Measurements from ENCODE around the gene ILRUN. TPM values are rescaled to one million over a fixed set of nuclear protein-coding genes. Genes with fewer than 3 reads are reported as not detected.

Gene ILRUN
- total and polyA plus RNA-seq, 9 of the 15 experiments (the other 6 are each of a cell fraction or from before 2014, with no cell fraction given), result 24.9 to 78.9 (median 53.4) TPM

DNA sequence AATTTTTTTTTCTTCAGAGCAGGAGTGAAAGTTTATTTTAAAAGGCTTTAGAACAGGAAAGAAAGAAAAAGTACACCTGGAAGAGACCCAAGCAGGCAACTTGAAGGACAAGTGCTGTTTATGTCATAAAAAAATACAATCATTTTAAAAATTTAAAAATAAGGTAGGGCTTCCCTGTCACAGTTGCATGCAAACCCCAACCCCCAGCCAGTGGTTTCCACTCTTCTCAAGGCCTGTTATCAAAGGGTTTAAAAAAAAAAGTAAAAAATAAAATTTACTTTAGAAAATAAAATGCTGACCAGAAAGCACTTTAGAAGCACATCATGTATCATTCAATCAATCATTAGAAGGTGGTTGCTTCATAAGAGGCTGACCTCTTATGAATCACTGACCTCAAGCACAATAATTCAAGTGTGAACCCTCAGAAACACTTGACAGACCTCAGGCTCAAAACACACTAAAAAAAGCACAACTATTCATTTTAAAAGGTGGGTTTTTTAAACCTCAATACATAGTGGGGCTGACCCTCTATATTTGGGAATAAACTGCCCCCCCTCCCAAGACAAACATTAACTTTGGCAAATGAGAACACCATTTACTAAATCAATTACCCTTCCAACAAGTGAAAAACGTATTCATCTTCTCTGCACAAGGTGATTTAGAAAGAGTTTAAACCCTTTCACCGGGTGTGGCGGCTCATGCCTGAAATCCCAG lies 15.6 kb downstream of the ILRUN start (continued):
- TF ChIP-seq, protein P1, sequence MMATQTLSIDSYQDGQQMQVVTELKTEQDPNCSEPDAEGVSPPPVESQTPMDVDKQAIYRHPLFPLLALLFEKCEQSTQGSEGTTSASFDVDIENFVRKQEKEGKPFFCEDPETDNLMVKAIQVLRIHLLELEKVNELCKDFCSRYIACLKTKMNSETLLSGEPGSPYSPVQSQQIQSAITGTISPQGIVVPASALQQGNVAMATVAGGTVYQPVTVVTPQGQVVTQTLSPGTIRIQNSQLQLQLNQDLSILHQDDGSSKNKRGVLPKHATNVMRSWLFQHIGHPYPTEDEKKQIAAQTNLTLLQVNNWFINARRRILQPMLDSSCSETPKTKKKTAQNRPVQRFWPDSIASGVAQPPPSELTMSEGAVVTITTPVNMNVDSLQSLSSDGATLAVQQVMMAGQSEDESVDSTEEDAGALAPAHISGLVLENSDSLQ (IDR thresholded peaks at IDR 0.05), result peak; percentile 58
- TF ChIP-seq STAT6 (CRISPR knock-in tag; IDR thresholded peaks at IDR 0.05) (no peak), HBP1 (CRISPR knock-in tag; IDR thresholded peaks at IDR 0.05) (no peak), ZNF57 (CRISPR knock-in tag; IDR thresholded peaks at IDR 0.05) (no peak), ARNT (IDR thresholded peaks at IDR 0.05) (0 out of 4 replicates have a peak, but pooled peaks of 1 of the 2 experiments have one; percentile 24), MLX (CRISPR knock-in tag; conservative IDR thresholded peaks at IDR 0.05) (no peak)
- TF ChIP-seq, protein P2, sequence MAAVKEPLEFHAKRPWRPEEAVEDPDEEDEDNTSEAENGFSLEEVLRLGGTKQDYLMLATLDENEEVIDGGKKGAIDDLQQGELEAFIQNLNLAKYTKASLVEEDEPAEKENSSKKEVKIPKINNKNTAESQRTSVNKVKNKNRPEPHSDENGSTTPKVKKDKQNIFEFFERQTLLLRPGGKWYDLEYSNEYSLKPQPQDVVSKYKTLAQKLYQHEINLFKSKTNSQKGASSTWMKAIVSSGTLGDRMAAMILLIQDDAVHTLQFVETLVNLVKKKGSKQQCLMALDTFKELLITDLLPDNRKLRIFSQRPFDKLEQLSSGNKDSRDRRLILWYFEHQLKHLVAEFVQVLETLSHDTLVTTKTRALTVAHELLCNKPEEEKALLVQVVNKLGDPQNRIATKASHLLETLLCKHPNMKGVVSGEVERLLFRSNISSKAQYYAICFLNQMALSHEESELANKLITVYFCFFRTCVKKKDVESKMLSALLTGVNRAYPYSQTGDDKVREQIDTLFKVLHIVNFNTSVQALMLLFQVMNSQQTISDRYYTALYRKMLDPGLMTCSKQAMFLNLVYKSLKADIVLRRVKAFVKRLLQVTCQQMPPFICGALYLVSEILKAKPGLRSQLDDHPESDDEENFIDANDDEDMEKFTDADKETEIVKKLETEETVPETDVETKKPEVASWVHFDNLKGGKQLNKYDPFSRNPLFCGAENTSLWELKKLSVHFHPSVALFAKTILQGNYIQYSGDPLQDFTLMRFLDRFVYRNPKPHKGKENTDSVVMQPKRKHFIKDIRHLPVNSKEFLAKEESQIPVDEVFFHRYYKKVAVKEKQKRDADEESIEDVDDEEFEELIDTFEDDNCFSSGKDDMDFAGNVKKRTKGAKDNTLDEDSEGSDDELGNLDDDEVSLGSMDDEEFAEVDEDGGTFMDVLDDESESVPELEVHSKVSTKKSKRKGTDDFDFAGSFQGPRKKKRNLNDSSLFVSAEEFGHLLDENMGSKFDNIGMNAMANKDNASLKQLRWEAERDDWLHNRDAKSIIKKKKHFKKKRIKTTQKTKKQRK (IDR thresholded peaks at IDR 0.05; ENCODE audit: borderline replicate concordance, low read depth, low read length), result no peak

Data from K562 (cell line).